ENCODE results near the gene TMEM184B.

TMEM184B gene

DNA sequence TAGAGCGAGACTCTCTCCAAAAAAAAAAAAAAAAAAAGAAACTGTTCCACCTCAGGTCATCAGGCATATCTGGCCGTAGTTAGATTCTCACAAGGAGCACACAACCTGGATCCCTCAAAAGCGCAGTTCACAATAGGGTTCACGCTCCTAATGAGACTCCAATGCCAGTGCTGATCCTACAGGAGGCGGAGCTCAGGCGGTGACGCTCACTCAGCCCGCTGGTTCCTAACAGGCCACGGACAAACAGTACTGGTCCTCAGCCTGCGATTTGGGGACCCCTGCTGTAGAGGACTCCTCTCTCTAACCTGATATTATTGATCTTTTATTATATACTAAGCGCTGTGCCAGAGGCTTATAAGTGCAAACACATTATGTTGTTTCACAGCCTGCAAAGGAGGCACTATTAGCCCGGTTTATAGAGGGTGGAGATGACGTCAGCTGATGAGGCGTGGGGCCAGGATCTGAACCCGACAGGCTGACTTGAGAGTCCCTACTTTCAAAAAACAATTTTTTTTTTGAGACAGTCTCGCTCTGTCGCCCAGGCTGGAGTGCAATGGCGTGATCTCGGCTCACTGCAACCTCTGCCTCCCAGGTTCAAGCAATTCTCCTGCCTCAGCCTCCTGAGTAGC lies 75.9 kb downstream of the TMEM184B start:
- ATAC-seq: no peak

DNA sequence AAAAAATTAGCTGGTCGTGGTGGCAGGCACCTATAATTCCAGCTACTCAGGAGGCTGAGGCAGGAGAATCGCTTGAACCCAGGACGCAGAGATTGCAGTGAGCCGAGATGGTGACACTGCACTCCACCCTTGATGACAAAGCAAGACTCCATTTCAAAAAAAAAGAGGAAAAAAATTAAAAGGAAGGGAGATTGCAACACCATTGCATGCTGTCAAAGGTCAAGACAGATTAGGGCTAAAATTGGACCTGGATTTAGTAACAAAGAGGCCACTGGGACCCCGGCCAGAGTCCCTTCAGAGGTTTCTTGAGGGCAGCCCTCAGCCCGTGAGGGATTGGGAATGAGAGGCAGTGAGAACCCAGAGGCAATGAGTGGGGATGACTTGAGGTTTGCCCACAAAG lies 79.2 kb downstream of the TMEM184B start:
- no peak for ATAC-seq
- TF ChIP-seq SNAI2 (CRISPR knock-in tag; IDR thresholded peaks at IDR 0.05) (no peak), PPARA (CRISPR knock-in tag; IDR thresholded peaks at IDR 0.05; ENCODE audit: borderline replicate concordance) (no peak), ISL1 (CRISPR knock-in tag; IDR thresholded peaks at IDR 0.05) (no peak), ZNF8 (CRISPR knock-in tag; IDR thresholded peaks at IDR 0.05) (no peak), ZFP3 (CRISPR knock-in tag; IDR thresholded peaks at IDR 0.05) (no peak), TOX (CRISPR knock-in tag; IDR thresholded peaks at IDR 0.05; ENCODE audit: borderline replicate concordance) (no peak), ARNTL (CRISPR knock-in tag; IDR thresholded peaks at IDR 0.05; ENCODE audit: borderline replicate concordance, low read depth) (no peak), ZC3H10 (CRISPR knock-in tag; IDR thresholded peaks at IDR 0.05) (no peak), ZNF565 (CRISPR knock-in tag; conservative IDR thresholded peaks at IDR 0.05; ENCODE audit: low read depth) (no peak), RARB (CRISPR knock-in tag; IDR thresholded peaks at IDR 0.05) (no peak), OSR1 (CRISPR knock-in tag; IDR thresholded peaks at IDR 0.05) (no peak), ZFP30 (CRISPR knock-in tag; IDR thresholded peaks at IDR 0.05) (no peak), CSDC2 (CRISPR knock-in tag; IDR thresholded peaks at IDR 0.05) (no peak), TCF4 (CRISPR knock-in tag; IDR thresholded peaks at IDR 0.05; ENCODE audit: borderline replicate concordance) (no peak)
- TF ChIP-seq, protein P1, sequence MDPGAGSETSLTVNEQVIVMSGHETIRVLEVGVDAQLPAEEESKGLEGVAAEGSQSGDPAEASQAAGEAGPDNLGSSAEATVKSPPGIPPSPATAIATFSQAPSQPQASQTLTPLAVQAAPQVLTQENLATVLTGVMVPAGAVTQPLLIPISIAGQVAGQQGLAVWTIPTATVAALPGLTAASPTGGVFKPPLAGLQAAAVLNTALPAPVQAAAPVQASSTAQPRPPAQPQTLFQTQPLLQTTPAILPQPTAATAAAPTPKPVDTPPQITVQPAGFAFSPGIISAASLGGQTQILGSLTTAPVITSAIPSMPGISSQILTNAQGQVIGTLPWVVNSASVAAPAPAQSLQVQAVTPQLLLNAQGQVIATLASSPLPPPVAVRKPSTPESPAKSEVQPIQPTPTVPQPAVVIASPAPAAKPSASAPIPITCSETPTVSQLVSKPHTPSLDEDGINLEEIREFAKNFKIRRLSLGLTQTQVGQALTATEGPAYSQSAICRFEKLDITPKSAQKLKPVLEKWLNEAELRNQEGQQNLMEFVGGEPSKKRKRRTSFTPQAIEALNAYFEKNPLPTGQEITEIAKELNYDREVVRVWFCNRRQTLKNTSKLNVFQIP (CRISPR knock-in tag; IDR thresholded peaks at IDR 0.05; ENCODE audit: borderline replicate concordance, low read depth): no peak
- TF ChIP-seq, protein P2, sequence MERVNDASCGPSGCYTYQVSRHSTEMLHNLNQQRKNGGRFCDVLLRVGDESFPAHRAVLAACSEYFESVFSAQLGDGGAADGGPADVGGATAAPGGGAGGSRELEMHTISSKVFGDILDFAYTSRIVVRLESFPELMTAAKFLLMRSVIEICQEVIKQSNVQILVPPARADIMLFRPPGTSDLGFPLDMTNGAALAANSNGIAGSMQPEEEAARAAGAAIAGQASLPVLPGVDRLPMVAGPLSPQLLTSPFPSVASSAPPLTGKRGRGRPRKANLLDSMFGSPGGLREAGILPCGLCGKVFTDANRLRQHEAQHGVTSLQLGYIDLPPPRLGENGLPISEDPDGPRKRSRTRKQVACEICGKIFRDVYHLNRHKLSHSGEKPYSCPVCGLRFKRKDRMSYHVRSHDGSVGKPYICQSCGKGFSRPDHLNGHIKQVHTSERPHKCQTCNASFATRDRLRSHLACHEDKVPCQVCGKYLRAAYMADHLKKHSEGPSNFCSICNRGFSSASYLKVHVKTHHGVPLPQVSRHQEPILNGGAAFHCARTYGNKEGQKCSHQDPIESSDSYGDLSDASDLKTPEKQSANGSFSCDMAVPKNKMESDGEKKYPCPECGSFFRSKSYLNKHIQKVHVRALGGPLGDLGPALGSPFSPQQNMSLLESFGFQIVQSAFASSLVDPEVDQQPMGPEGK (CRISPR knock-in tag; IDR thresholded peaks at IDR 0.05; ENCODE audit: borderline replicate concordance): no peak
- TF ChIP-seq, protein P3, sequence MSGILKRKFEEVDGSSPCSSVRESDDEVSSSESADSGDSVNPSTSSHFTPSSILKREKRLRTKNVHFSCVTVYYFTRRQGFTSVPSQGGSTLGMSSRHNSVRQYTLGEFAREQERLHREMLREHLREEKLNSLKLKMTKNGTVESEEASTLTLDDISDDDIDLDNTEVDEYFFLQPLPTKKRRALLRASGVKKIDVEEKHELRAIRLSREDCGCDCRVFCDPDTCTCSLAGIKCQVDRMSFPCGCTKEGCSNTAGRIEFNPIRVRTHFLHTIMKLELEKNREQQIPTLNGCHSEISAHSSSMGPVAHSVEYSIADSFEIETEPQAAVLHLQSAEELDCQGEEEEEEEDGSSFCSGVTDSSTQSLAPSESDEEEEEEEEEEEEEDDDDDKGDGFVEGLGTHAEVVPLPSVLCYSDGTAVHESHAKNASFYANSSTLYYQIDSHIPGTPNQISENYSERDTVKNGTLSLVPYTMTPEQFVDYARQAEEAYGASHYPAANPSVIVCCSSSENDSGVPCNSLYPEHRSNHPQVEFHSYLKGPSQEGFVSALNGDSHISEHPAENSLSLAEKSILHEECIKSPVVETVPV (CRISPR knock-in tag; IDR thresholded peaks at IDR 0.05): no peak
- TF ChIP-seq, protein P4, sequence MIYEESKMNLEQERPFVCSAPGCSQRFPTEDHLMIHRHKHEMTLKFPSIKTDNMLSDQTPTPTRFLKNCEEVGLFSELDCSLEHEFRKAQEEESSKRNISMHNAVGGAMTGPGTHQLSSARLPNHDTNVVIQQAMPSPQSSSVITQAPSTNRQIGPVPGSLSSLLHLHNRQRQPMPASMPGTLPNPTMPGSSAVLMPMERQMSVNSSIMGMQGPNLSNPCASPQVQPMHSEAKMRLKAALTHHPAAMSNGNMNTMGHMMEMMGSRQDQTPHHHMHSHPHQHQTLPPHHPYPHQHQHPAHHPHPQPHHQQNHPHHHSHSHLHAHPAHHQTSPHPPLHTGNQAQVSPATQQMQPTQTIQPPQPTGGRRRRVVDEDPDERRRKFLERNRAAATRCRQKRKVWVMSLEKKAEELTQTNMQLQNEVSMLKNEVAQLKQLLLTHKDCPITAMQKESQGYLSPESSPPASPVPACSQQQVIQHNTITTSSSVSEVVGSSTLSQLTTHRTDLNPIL (CRISPR knock-in tag; IDR thresholded peaks at IDR 0.05; ENCODE audit: low read depth): no peak

More for the DNA sequence above, 75.9 kb downstream of the TMEM184B start:
- no peak for TF ChIP-seq ZC3H10 (CRISPR knock-in tag; IDR thresholded peaks at IDR 0.05)
- TF ChIP-seq BACH2 (CRISPR knock-in tag; IDR thresholded peaks at IDR 0.05; ENCODE audit: borderline replicate concordance): no peak
- no peak for TF ChIP-seq ZNF70 (CRISPR knock-in tag; IDR thresholded peaks at IDR 0.05)
- no peak for TF ChIP-seq OSR1 (CRISPR knock-in tag; IDR thresholded peaks at IDR 0.05)
- no peak for TF ChIP-seq TOX (CRISPR knock-in tag; IDR thresholded peaks at IDR 0.05; ENCODE audit: borderline replicate concordance)
- no peak for TF ChIP-seq TCF4 (CRISPR knock-in tag; IDR thresholded peaks at IDR 0.05; ENCODE audit: borderline replicate concordance)
- TF ChIP-seq, protein P3 (CRISPR knock-in tag; IDR thresholded peaks at IDR 0.05): no peak
- TF ChIP-seq, protein P1 (CRISPR knock-in tag; IDR thresholded peaks at IDR 0.05; ENCODE audit: borderline replicate concordance, low read depth): no peak
- TF ChIP-seq, protein P5, sequence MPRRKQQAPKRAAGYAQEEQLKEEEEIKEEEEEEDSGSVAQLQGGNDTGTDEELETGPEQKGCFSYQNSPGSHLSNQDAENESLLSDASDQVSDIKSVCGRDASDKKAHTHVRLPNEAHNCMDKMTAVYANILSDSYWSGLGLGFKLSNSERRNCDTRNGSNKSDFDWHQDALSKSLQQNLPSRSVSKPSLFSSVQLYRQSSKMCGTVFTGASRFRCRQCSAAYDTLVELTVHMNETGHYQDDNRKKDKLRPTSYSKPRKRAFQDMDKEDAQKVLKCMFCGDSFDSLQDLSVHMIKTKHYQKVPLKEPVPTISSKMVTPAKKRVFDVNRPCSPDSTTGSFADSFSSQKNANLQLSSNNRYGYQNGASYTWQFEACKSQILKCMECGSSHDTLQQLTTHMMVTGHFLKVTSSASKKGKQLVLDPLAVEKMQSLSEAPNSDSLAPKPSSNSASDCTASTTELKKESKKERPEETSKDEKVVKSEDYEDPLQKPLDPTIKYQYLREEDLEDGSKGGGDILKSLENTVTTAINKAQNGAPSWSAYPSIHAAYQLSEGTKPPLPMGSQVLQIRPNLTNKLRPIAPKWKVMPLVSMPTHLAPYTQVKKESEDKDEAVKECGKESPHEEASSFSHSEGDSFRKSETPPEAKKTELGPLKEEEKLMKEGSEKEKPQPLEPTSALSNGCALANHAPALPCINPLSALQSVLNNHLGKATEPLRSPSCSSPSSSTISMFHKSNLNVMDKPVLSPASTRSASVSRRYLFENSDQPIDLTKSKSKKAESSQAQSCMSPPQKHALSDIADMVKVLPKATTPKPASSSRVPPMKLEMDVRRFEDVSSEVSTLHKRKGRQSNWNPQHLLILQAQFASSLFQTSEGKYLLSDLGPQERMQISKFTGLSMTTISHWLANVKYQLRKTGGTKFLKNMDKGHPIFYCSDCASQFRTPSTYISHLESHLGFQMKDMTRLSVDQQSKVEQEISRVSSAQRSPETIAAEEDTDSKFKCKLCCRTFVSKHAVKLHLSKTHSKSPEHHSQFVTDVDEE (CRISPR knock-in tag; IDR thresholded peaks at IDR 0.05): no peak
- TF ChIP-seq, protein P4 (CRISPR knock-in tag; IDR thresholded peaks at IDR 0.05; ENCODE audit: low read depth): no peak
- TF ChIP-seq CSDC2 (CRISPR knock-in tag; IDR thresholded peaks at IDR 0.05): no peak
- TF ChIP-seq GLIS3 (CRISPR knock-in tag; IDR thresholded peaks at IDR 0.05): no peak
- TF ChIP-seq ZFP30 (CRISPR knock-in tag; IDR thresholded peaks at IDR 0.05): no peak
